Kidney (tissue), 14 donors: ENCODE data around the gene INPP5A. TPM values are rescaled to one million over a fixed set of nuclear protein-coding genes. Genes with fewer than 3 reads are reported as not detected.
A peak's percentile ranks its signal among the peaks of the same experiment; 100 is the strongest.

ENCODE experiments used
- DNase-seq, 5 donors: peaks; one replicate each; pipeline ENCODE4 v3.0.0-alpha.2; 2013 to 2020
- FAIRE-seq: peaks from 2 replicates; lab custom pipeline; 2012; peaks lifted over from hg19 to GRCh38; lab: Jason Lieb, UNC
- H3K27ac ChIP-seq, 2 donors: one replicate each; pipeline ENCODE4 v1.7.0; 2013; ENCODE audit warnings: low read depth in 2 of 2, low read length in 2 of 2, inconsistent platforms in 1 of 2
- H3K27me3 ChIP-seq: one replicate; pipeline ENCODE4 v1.7.1; 2013; ENCODE audit warnings: low read length, inconsistent platforms; ENCODE audit not compliant: control insufficient read depth, insufficient read depth
- H3K36me3 ChIP-seq, 3 donors: one replicate each; pipeline versions ENCODE4 v1.7.0 to v1.7.1; 2013; ENCODE audit warnings: low read length in 3 of 3, control low read depth in 1 of 3, inconsistent platforms in 1 of 3; ENCODE audit not compliant: insufficient read depth in 3 of 3, control insufficient read depth in 2 of 3
- H3K4me1 ChIP-seq, 3 donors: one replicate each; pipeline versions ENCODE4 v1.7.0 to v1.7.1; 2013; ENCODE audit warnings: low read length in 3 of 3, inconsistent platforms in 1 of 3, low read depth in 1 of 3; ENCODE audit not compliant: control insufficient read depth in 2 of 3, insufficient read depth in 2 of 3
- H3K4me3 ChIP-seq, 3 donors: one replicate each; pipeline versions ENCODE4 v1.7.0 to v1.8.1; 2013; ENCODE audit warnings: low read length in 3 of 3, control low read depth in 1 of 3, inconsistent platforms in 1 of 3
- H3K9ac ChIP-seq, 3 donors: one replicate each; pipeline versions ENCODE4 v1.7.0 to v1.7.1; 2013; ENCODE audit warnings: low read length in 3 of 3, control low read depth in 1 of 3, inconsistent platforms in 1 of 3
- H3K9me3 ChIP-seq, 3 donors: one replicate each; pipeline versions ENCODE4 v1.7.0 to v1.7.1; 2013; ENCODE audit warnings: low read length in 3 of 3, control low read depth in 1 of 3, inconsistent platforms in 1 of 3; ENCODE audit not compliant: control insufficient read depth in 2 of 3, insufficient read depth in 1 of 3
- CTCF ChIP-seq: IDR thresholded peaks from 3 replicates; pipeline ENCODE4 v1.5.1; 2012; ENCODE audit warnings: mild to moderate bottlenecking, moderate library complexity, borderline replicate concordance; ENCODE audit not compliant: insufficient read depth; ENCODE audit errors: extremely low read depth
- intact Hi-C: fragments of 100-400 bp; cut with DNase I; formaldehyde crosslinking; loops from one replicate; pipeline ENCODE4 v1.11.1; 2022
- polyA plus RNA-seq: library from polyadenylated mRNA; stranded (reverse); fragments of 350-450 nt; fragmentation: Illumina TruSeq; extraction: RNeasy Lipid Tissue Mini Kit (QIAGEN cat#74804); gene quantifications from one replicate; pipeline ENCODE4 v1.2.3, GENCODE V29; 2014; ENCODE audit warnings: low read depth, low replicate concordance; ENCODE audit not compliant: insufficient read depth
- total RNA-seq: library from RNA; stranded (reverse); fragmentation: NEBNext Ultra II Directional; extraction: Animal tissue kit (Norgen Biotek cat#: 25700); gene quantifications from one replicate; pipeline ENCODE4 v1.2.1, GENCODE V29; 2021
- donor health status: control.
- donor health status: control.
- donor health status: control.
- donor health status: control.
- donor health status: control.
- donor health status: DM: yes; HTN: yes; CAD: no.
- donor health status: Normal renal cell carcinoma (clear cell type).

Gene INPP5A
- total and polyA plus RNA-seq, 2 donors from 2014 or later = 20.8 to 40.3 TPM

GRCh38 chr10:132786884-132787494 lies 249.4 kb downstream of the INPP5A start:
- Histone ChIP-seq H3K4me1 (peaks cover 0 to 2% (median 0%) of the 10 kb centered on the region in 3 donors), H3K9me3 (no peaks in the 10 kb centered on the region), H3K27ac (no peak overlapping the region), H3K9ac (no peak overlapping the region), H3K27me3 (peaks cover 9% of the 10 kb centered on the region), H3K36me3 (no peaks in the 10 kb centered on the region), H3K4me3 (no peak overlapping the region)
- no peak for TF ChIP-seq CTCF
- intact Hi-C loops = no loop called here
- no peak for FAIRE-seq
- no peak for DNase-seq

- H3K9me3 ChIP-seq = no peaks in the 10 kb centered on the region
- H3K4me3 ChIP-seq = no peak overlapping the region
- no peak overlapping the region for H3K27ac ChIP-seq
- H3K9ac ChIP-seq = no peak overlapping the region
- DNase-seq (peak in 4 of 5 donors; percentile 49 to 79 (median 68)), FAIRE-seq (no peak)
- no peak for TF ChIP-seq CTCF
- H3K27me3 ChIP-seq = peaks cover 7% of the 10 kb centered on the region
- H3K36me3 ChIP-seq = no peaks in the 10 kb centered on the region
- H3K4me1 ChIP-seq = peaks cover 0 to 2% (median 0%) of the 10 kb centered on the region in 3 donors
- intact Hi-C loops = no loop called here
Measured at GRCh38 chr10:132787495-132788179, 250.1 kb downstream of the INPP5A start.

- intact Hi-C loops = no loop called here
- H3K36me3 ChIP-seq = no peaks in the 10 kb centered on the region
- H3K27ac ChIP-seq = no peak overlapping the region
- H3K9me3 ChIP-seq = no peaks in the 10 kb centered on the region
- FAIRE-seq = no peak
- H3K27me3 ChIP-seq = peaks cover 2% of the 10 kb centered on the region
- no peak overlapping the region for H3K4me3 ChIP-seq
- peaks cover 0 to 2% (median 0%) of the 10 kb centered on the region in 3 donors for H3K4me1 ChIP-seq
- peak in 2 of 5 donors; percentile 50 to 67 for DNase-seq
- no peak overlapping the region for H3K9ac ChIP-seq
- TF ChIP-seq CTCF = no peak
Measured at GRCh38 chr10:132788180-132788830, 250.7 kb downstream of the INPP5A start.
